ENCODE results near the gene MINDY2.

GRCh38 chr15:58764468-58764867, 6.6 kb upstream of the MINDY2 start:
- TF ChIP-seq CTCF (IDR thresholded peaks at IDR 0.05; ENCODE audit: insufficient read depth, low read length, poor library complexity, severe bottlenecking) (no peak), EZH2phosphoT487 (conservative IDR thresholded peaks at IDR 0.05; ENCODE audit: low read length) (no peak)
